Chondrocyte (in vitro differentiated cells): ENCODE results near the gene CD320. TPM values are rescaled to one million over a fixed set of nuclear protein-coding genes. Genes with fewer than 3 reads are reported as not detected.
A peak's percentile ranks its signal among the peaks of the same experiment; 100 is the strongest.
"Not testable (repeated sequence)": the region's sequence is repeated elsewhere in the genome, so short reads cannot be mapped to it uniquely, and the experiment has no call there.

ENCODE experiments used
- DNase-seq: peaks from one replicate; pipeline ENCODE4 v3.0.0; 2021; ENCODE audit warnings: mixed read lengths, low spot score
- H3K27ac Mint-ChIP-seq: one replicate; pipeline ENCODE4 v1.8.0; 2021; ENCODE audit warnings: mild to moderate bottlenecking, moderate library complexity, mixed read lengths; ENCODE audit not compliant: unreplicated experiment
- H3K27me3 Mint-ChIP-seq: 2 replicates; pipeline ENCODE4 v1.8.0; 2021; ENCODE audit warnings: low read depth, mixed read lengths
- H3K36me3 Mint-ChIP-seq: 2 replicates; pipeline ENCODE4 v1.8.0; 2021; ENCODE audit warnings: low read depth, mixed read lengths
- H3K4me1 Mint-ChIP-seq: 2 replicates; pipeline ENCODE4 v1.8.0; 2021; ENCODE audit warnings: low read depth, mild to moderate bottlenecking, mixed read lengths
- H3K4me3 Mint-ChIP-seq: one replicate; pipeline ENCODE4 v1.8.0; 2021; ENCODE audit warnings: mild to moderate bottlenecking, moderate library complexity, mixed read lengths; ENCODE audit not compliant: unreplicated experiment
- H3K9me3 Mint-ChIP-seq: 2 replicates; pipeline ENCODE4 v1.8.0; 2021; ENCODE audit warnings: low read depth, mixed read lengths
- CTCF ChIP-seq: fragments of 200-600 bp; sonication (generic); IDR thresholded peaks from 2 replicates; pipeline ENCODE4 v1.5.0; 2021; ENCODE audit warnings: antibody characterized with exemption, mild to moderate bottlenecking, moderate library complexity
- long read RNA-seq: library from polyadenylated mRNA; stranded (forward); transcript quantifications from one replicate; pipeline ENCODE4 v2.0.0, GENCODE V29; 2021
- total RNA-seq: library from RNA; stranded (reverse); gene quantifications from 3 replicates; pipeline ENCODE4 v1.2.1, GENCODE V29; 2021

Gene CD320
- total RNA-seq = 39.3 to 44.0 TPM (median 41.7 TPM) in 3 replicates
- long read RNA-seq, transcript CD320-201 (5 exons, 1,250 nt) = major isoform, 125 of 136 reads
- long read RNA-seq, partial matches to known transcripts = 2 of 136 reads
- long read RNA-seq, other reads (novel, unspliced or antisense) = 4 of 136 reads

- no peaks in the 10 kb centered on the region for H3K9me3 Mint-ChIP-seq
- DNase-seq = peak; percentile 97
- peak within 1 kb of the TSS; percentile 86 for H3K27ac Mint-ChIP-seq
- peaks cover 22% of the 10 kb centered on the region for H3K4me1 Mint-ChIP-seq
- H3K4me3 Mint-ChIP-seq = peak within 1 kb of the TSS; percentile 88
- H3K27me3 Mint-ChIP-seq = no peaks in the 10 kb centered on the region
- TF ChIP-seq CTCF = no peak
- peaks cover 2% of the 10 kb centered on the region for H3K36me3 Mint-ChIP-seq
Measured at GRCh38 chr19:8307965-8308866, at the start of gene CD320. Gene CD320, minus strand, starts transcription at chr19:8308358. Its CDS starts 68 bp downstream, at chr19:8308290.

- Mint-ChIP-seq H3K27me3 (no peaks in the 10 kb centered on the region), H3K36me3 (peaks cover 2% of the 10 kb centered on the region), H3K9me3 (peaks cover 5% of the 10 kb centered on the region), H3K4me1 (peaks cover 46% of the 10 kb centered on the region), H3K27ac (peak overlapping the region; percentile 5), H3K4me3 (no peak overlapping the region)
- DNase-seq = no peak
- no peak for TF ChIP-seq CTCF
Measured at GRCh38 chr19:8357007-8357521, 48.9 kb upstream of the CD320 start.

GRCh38 chr19:8355631-8356402, 47.7 kb upstream of the CD320 start:
- peaks cover 5% of the 10 kb centered on the region for H3K9me3 Mint-ChIP-seq
- DNase-seq = no peak
- TF ChIP-seq CTCF = peak; percentile 39
- H3K4me3 Mint-ChIP-seq = no peak overlapping the region
- no peaks in the 10 kb centered on the region for H3K27me3 Mint-ChIP-seq
- H3K4me1 Mint-ChIP-seq = peaks cover 48% of the 10 kb centered on the region
- H3K27ac Mint-ChIP-seq = peak overlapping the region; percentile 92
- H3K36me3 Mint-ChIP-seq = peaks cover 2% of the 10 kb centered on the region

DNA sequence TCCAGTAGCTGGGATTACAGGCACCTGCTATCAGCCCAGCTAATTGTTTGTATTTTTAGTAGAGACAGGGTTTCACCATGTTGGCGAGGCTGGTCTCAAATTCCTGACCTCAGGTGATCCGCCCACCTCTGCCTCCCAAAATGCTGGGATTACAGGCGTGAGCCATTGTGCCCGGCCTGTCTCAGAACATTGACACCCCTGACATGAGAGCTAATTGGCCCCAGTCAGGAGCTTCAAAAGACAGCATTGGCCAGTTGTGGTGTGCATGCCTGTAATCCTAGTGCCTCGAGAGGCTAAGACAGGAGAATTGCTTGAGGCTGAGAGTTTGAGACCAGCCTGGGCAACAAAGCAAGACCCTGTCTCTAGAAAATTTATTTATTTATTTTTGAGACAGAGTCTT, 44.7 kb upstream of the CD320 start:
- Mint-ChIP-seq H3K4me1 (peaks cover 52% of the 10 kb centered on the region), H3K27ac (peak overlapping the region; percentile 59)
- H3K4me3 Mint-ChIP-seq, H3K36me3 Mint-ChIP-seq, DNase-seq, H3K9me3 Mint-ChIP-seq, H3K27me3 Mint-ChIP-seq: not testable (repeated sequence)

DNA sequence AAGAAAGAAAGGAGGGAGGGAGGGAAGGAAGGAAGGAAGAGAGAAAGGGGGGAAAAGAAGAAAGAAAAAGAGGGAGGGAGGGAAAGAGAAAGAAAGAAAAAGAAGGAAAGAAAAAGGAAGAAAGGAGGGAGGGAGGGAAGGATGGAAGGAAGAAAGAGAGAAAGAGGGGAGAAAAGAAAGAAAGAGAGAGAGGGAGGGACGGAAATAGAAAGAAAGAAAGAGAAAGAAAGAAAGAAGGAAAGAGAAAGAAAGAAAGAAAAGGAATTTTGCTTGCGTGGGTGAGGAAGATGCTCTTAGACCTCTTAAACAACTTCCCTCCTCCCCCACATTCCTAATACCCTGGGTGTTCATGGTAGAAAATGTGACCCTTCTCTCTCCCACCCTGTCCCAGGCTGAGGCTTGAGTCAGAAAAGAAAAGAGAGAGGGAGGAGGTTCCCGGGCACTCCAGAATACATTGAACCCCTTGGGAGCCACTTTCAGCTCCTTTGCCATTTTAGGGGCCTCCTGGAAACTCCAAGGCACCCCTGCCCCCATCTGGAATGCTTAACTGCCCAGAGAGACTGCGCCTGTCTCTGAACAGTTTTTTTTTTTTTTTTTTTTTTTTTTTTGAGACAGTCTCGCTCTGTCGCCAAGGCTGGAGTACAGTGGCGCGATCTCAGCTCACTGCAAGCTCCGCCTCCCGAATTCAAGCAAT, 44.1 kb upstream of the CD320 start:
- H3K27me3 Mint-ChIP-seq = no peaks in the 10 kb centered on the region
- peaks cover 2% of the 10 kb centered on the region for H3K36me3 Mint-ChIP-seq

GRCh38 chr19:8349629-8350372, 41.6 kb upstream of the CD320 start:
- not testable (repeated sequence) for H3K36me3 Mint-ChIP-seq, H3K4me3 Mint-ChIP-seq, DNase-seq

More for the DNA sequence above, 44.1 kb upstream of the CD320 start:
- H3K4me1 Mint-ChIP-seq = peaks cover 55% of the 10 kb centered on the region
- H3K4me3 Mint-ChIP-seq = peak overlapping the region; percentile 52
- TF ChIP-seq CTCF = no peak
- H3K9me3 Mint-ChIP-seq = peaks cover 5% of the 10 kb centered on the region
- H3K27ac Mint-ChIP-seq = peak overlapping the region; percentile 79
- no peak for DNase-seq

More at GRCh38 chr19:8349629-8350372, 41.6 kb upstream of the CD320 start:
- H3K27ac Mint-ChIP-seq, H3K9me3 Mint-ChIP-seq, H3K27me3 Mint-ChIP-seq: not testable (repeated sequence)
- H3K4me1 Mint-ChIP-seq = peaks cover 33% of the 10 kb centered on the region
